NCI-H748 treated with DMSO at 0.1 percent for 48 hours (cell line): ENCODE measurements around the gene RGS16.
"Not testable (repeated sequence)": the region's sequence is repeated elsewhere in the genome, so short reads cannot be mapped to it uniquely, and the experiment has no call there.

ENCODE experiments used
- DNase-seq: peaks from one replicate; lab custom pipeline; 2025; lab: John Stamatoyannopoulos, UW

RGS16 gene

GRCh38 chr1:182604175-182605164 is at the start of gene RGS16:
RGS16 (minus strand) TSS chr1:182604389; CDS start chr1:182604259, 130 bp downstream.
- DNase-seq, result peak; percentile 86

GRCh38 chr1:182653986-182654385 is 49.8 kb upstream of the RGS16 start:
- no peak for DNase-seq

- no peak for DNase-seq
Observed at GRCh38 chr1:182652933-182653332, 48.7 kb upstream of the RGS16 start.

GRCh38 chr1:182651339-182651724 is 47.1 kb upstream of the RGS16 start:
- DNase-seq, result no peak

- no peak for DNase-seq
Observed at GRCh38 chr1:182650678-182651338, 46.6 kb upstream of the RGS16 start.

GRCh38 chr1:182649041-182649440 is 44.9 kb upstream of the RGS16 start:
- DNase-seq, result no peak

GRCh38 chr1:182646739-182647138 is 42.5 kb upstream of the RGS16 start:
- no peak for DNase-seq

GRCh38 chr1:182644886-182645285 is 40.7 kb upstream of the RGS16 start:
- DNase-seq, result no peak

- no peak for DNase-seq
Observed at GRCh38 chr1:182643699-182644098, 39.5 kb upstream of the RGS16 start.

- DNase-seq, result no peak
Observed at GRCh38 chr1:182642461-182642860, 38.3 kb upstream of the RGS16 start.

GRCh38 chr1:182641561-182641960 is 37.4 kb upstream of the RGS16 start:
- DNase-seq, result no peak

GRCh38 chr1:182639330-182639729 is 35.1 kb upstream of the RGS16 start:
- DNase-seq, result no peak

GRCh38 chr1:182637769-182638168 is 33.6 kb upstream of the RGS16 start:
- DNase-seq, result no peak

- DNase-seq, result no peak
Observed at GRCh38 chr1:182635871-182636270, 31.7 kb upstream of the RGS16 start.

GRCh38 chr1:182634306-182635072 is 30.3 kb upstream of the RGS16 start:
- no peak for DNase-seq

- peak; percentile 66 for DNase-seq
Observed at GRCh38 chr1:182633657-182634281, 29.6 kb upstream of the RGS16 start.

GRCh38 chr1:182633031-182633430 is 28.8 kb upstream of the RGS16 start:
- no peak for DNase-seq

GRCh38 chr1:182632441-182632857 is 28.3 kb upstream of the RGS16 start:
- not testable (repeated sequence) for DNase-seq

- no peak for DNase-seq
Observed at GRCh38 chr1:182631954-182632353, 27.8 kb upstream of the RGS16 start.

- DNase-seq, result no peak
Observed at GRCh38 chr1:182631053-182631677, 27.0 kb upstream of the RGS16 start.

- no peak for DNase-seq
Observed at GRCh38 chr1:182630586-182630985, 26.4 kb upstream of the RGS16 start.
